ENCODE results near the gene ELAVL2.

GRCh38 chr9:23752859-23753258 lies 73.2 kb downstream of the ELAVL2 start:
- TF ChIP-seq, protein P1, sequence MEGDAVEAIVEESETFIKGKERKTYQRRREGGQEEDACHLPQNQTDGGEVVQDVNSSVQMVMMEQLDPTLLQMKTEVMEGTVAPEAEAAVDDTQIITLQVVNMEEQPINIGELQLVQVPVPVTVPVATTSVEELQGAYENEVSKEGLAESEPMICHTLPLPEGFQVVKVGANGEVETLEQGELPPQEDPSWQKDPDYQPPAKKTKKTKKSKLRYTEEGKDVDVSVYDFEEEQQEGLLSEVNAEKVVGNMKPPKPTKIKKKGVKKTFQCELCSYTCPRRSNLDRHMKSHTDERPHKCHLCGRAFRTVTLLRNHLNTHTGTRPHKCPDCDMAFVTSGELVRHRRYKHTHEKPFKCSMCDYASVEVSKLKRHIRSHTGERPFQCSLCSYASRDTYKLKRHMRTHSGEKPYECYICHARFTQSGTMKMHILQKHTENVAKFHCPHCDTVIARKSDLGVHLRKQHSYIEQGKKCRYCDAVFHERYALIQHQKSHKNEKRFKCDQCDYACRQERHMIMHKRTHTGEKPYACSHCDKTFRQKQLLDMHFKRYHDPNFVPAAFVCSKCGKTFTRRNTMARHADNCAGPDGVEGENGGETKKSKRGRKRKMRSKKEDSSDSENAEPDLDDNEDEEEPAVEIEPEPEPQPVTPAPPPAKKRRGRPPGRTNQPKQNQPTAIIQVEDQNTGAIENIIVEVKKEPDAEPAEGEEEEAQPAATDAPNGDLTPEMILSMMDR (IDR thresholded peaks at IDR 0.05; ENCODE audit: poor library complexity, severe bottlenecking), result no peak
- TF ChIP-seq POLR2AphosphoS5 (IDR thresholded peaks at IDR 0.05) (no peak), EZH2 (IDR thresholded peaks at IDR 0.05; ENCODE audit: borderline replicate concordance, insufficient read depth, low read length, poor library complexity, severe bottlenecking) (no peak), SMC3 (conservative IDR thresholded peaks at IDR 0.05; ENCODE audit: poor library complexity) (no peak), REST (IDR thresholded peaks at IDR 0.05; ENCODE audit: borderline replicate concordance) (no peak), MXI1 (conservative IDR thresholded peaks at IDR 0.05; ENCODE audit: poor library complexity, severe bottlenecking) (no peak), RAD21 (conservative IDR thresholded peaks at IDR 0.05) (no peak), EP300 (conservative IDR thresholded peaks at IDR 0.05; ENCODE audit: poor library complexity, severe bottlenecking) (no peak), TAF1 (IDR thresholded peaks at IDR 0.05; ENCODE audit: low read depth) (no peak)
